ACC112 (cell line): ENCODE results near the gene SERPINB5.
"Not testable (repeated sequence)": the region's sequence is repeated elsewhere in the genome, so short reads cannot be mapped to it uniquely, and the experiment has no call there.

Experiments used
- H2AFZ ChIP-seq: fragments of 200-600 bp; sonication (generic); one replicate; pipeline ENCODE4 v1.6.0; 2017; ENCODE audit warnings: antibody characterized with exemption, low read length; ENCODE audit not compliant: unreplicated experiment
- H3K27ac ChIP-seq: fragments of 200-600 bp; sonication (generic); 2 replicates; pipeline ENCODE4 v1.5.1; 2014; ENCODE audit warnings: low read depth, mild to moderate bottlenecking, antibody characterized with exemption, low read length, moderate library complexity
- H3K27me3 ChIP-seq: fragments of 200-600 bp; sonication (generic); 2 replicates; pipeline ENCODE4 v1.6.1; 2014; ENCODE audit warnings: mild to moderate bottlenecking, antibody characterized with exemption, low read length, moderate library complexity, mixed read lengths; ENCODE audit not compliant: insufficient read depth
- H3K36me3 ChIP-seq: fragments of 200-600 bp; sonication (generic); 2 replicates; pipeline ENCODE4 v1.6.1; 2016; ENCODE audit warnings: mild to moderate bottlenecking, antibody characterized with exemption, low read length, moderate library complexity, mixed read lengths; ENCODE audit not compliant: insufficient read depth
- H3K4me1 ChIP-seq: fragments of 200-600 bp; sonication (generic); one replicate; pipeline ENCODE4 v1.6.1; 2016; ENCODE audit warnings: low read length, mixed read lengths; ENCODE audit not compliant: insufficient read depth, unreplicated experiment, control insufficient read depth
- H3K4me3 ChIP-seq: fragments of 200-600 bp; sonication (generic); 2 replicates; pipeline ENCODE4 v1.5.1; 2014; ENCODE audit warnings: mild to moderate bottlenecking, low read depth, low read length
- H3K79me2 ChIP-seq: fragments of 200-600 bp; sonication (generic); one replicate; pipeline ENCODE4 v1.6.0; 2016; ENCODE audit warnings: low read length; ENCODE audit not compliant: control insufficient read depth, unreplicated experiment, insufficient read depth

SERPINB5 gene

GRCh38 chr18:63445037-63445436, 31.7 kb upstream of the SERPINB5 start:
- H3K4me3 ChIP-seq, result no peak overlapping the region
- no peaks in the 10 kb centered on the region for H3K27me3 ChIP-seq
- H3K36me3 ChIP-seq, result no peaks in the 10 kb centered on the region
- peaks cover 15% of the 10 kb centered on the region for H3K4me1 ChIP-seq
- H3K79me2 ChIP-seq, result no peaks in the 10 kb centered on the region
- H2AFZ ChIP-seq, result peak overlapping the region; percentile 13
- peak overlapping the region; percentile 7; the same call in 1 of the 2 replicates for H3K27ac ChIP-seq

- no peak overlapping the region for H2AFZ ChIP-seq
- no peaks in the 10 kb centered on the region for H3K79me2 ChIP-seq
- no peak overlapping the region for H3K27ac ChIP-seq
- H3K27me3 ChIP-seq, result no peaks in the 10 kb centered on the region
- peaks cover 6% of the 10 kb centered on the region for H3K4me1 ChIP-seq
- no peaks in the 10 kb centered on the region for H3K36me3 ChIP-seq
- no peak overlapping the region for H3K4me3 ChIP-seq
Measured at GRCh38 chr18:63446266-63446665, 30.5 kb upstream of the SERPINB5 start.

GRCh38 chr18:63447066-63447465, 29.7 kb upstream of the SERPINB5 start:
- no peaks in the 10 kb centered on the region for H3K36me3 ChIP-seq
- H3K27ac ChIP-seq, result no peak overlapping the region
- H3K4me1 ChIP-seq, result peaks cover 12% of the 10 kb centered on the region
- H2AFZ ChIP-seq, result no peak overlapping the region
- no peaks in the 10 kb centered on the region for H3K27me3 ChIP-seq
- H3K79me2 ChIP-seq, result no peaks in the 10 kb centered on the region
- no peak overlapping the region for H3K4me3 ChIP-seq

GRCh38 chr18:63449426-63449825, 27.3 kb upstream of the SERPINB5 start:
- Histone ChIP-seq H3K79me2 (no peaks in the 10 kb centered on the region), H3K4me3 (no peak overlapping the region), H2AFZ (no peak overlapping the region), H3K36me3 (no peaks in the 10 kb centered on the region), H3K4me1 (peaks cover 12% of the 10 kb centered on the region), H3K27me3 (no peaks in the 10 kb centered on the region), H3K27ac (no peak overlapping the region)

GRCh38 chr18:63451799-63452660, 24.7 kb upstream of the SERPINB5 start:
- H3K36me3 ChIP-seq, result no peaks in the 10 kb centered on the region
- H3K79me2 ChIP-seq, result no peaks in the 10 kb centered on the region
- H3K4me1 ChIP-seq, result peaks cover 7% of the 10 kb centered on the region
- no peak overlapping the region for H3K4me3 ChIP-seq
- H3K27ac ChIP-seq, result no peak overlapping the region
- no peak overlapping the region for H2AFZ ChIP-seq
- no peaks in the 10 kb centered on the region for H3K27me3 ChIP-seq

- H3K36me3 ChIP-seq, H3K27me3 ChIP-seq, H3K79me2 ChIP-seq, H3K27ac ChIP-seq, H3K4me1 ChIP-seq, H3K4me3 ChIP-seq, H2AFZ ChIP-seq: not testable (repeated sequence)
Measured at GRCh38 chr18:63452751-63453150, 24.0 kb upstream of the SERPINB5 start.

- no peaks in the 10 kb centered on the region for H3K79me2 ChIP-seq
- H3K4me1 ChIP-seq, result peaks cover 7% of the 10 kb centered on the region
- peak overlapping the region; percentile 62 for H2AFZ ChIP-seq
- H3K36me3 ChIP-seq, result no peaks in the 10 kb centered on the region
- no peak overlapping the region for H3K27ac ChIP-seq
- H3K27me3 ChIP-seq, result no peaks in the 10 kb centered on the region
- no peak overlapping the region for H3K4me3 ChIP-seq
Measured at GRCh38 chr18:63454497-63454896, 22.3 kb upstream of the SERPINB5 start.

GRCh38 chr18:63457977-63458376, 18.8 kb upstream of the SERPINB5 start:
- no peak overlapping the region for H3K4me3 ChIP-seq
- H3K79me2 ChIP-seq, result no peaks in the 10 kb centered on the region
- no peak overlapping the region for H2AFZ ChIP-seq
- no peaks in the 10 kb centered on the region for H3K36me3 ChIP-seq
- H3K4me1 ChIP-seq, result no peaks in the 10 kb centered on the region
- 0 out of 2 replicates have a peak, but pooled peaks cover 1% of the 10 kb centered on the region for H3K27me3 ChIP-seq
- H3K27ac ChIP-seq, result no peak overlapping the region

- Histone ChIP-seq H3K4me3 (no peak overlapping the region), H3K27me3 (peaks cover 21% of the 10 kb centered on the region), H3K27ac (no peak overlapping the region), H3K79me2 (no peaks in the 10 kb centered on the region), H2AFZ (no peak overlapping the region), H3K4me1 (no peaks in the 10 kb centered on the region), H3K36me3 (no peaks in the 10 kb centered on the region)
Measured at GRCh38 chr18:63460414-63460813, 16.3 kb upstream of the SERPINB5 start.

- no peak overlapping the region for H2AFZ ChIP-seq
- H3K27ac ChIP-seq, result no peak overlapping the region
- H3K4me3 ChIP-seq, result no peak overlapping the region
- H3K79me2 ChIP-seq, result no peaks in the 10 kb centered on the region
- peaks cover 33% of the 10 kb centered on the region for H3K27me3 ChIP-seq
- H3K36me3 ChIP-seq, result no peaks in the 10 kb centered on the region
- no peaks in the 10 kb centered on the region for H3K4me1 ChIP-seq
Measured at GRCh38 chr18:63464434-63464833, 12.3 kb upstream of the SERPINB5 start.

- Histone ChIP-seq H3K27ac (no peak overlapping the region), H3K79me2 (no peaks in the 10 kb centered on the region), H3K4me3 (no peak overlapping the region), H2AFZ (no peak overlapping the region), H3K36me3 (no peaks in the 10 kb centered on the region), H3K27me3 (peaks cover 33% of the 10 kb centered on the region), H3K4me1 (no peaks in the 10 kb centered on the region)
Measured at GRCh38 chr18:63465059-63465458, 11.7 kb upstream of the SERPINB5 start.
